UCSD-AML1 (cell line): ENCODE results near the gene TOP1.
A peak's percentile ranks its signal among the peaks of the same experiment; 100 is the strongest.

Experiments
- DNase-seq: peaks from one replicate; lab custom pipeline; 2025; ENCODE audit not compliant: unreplicated experiment; lab: John Stamatoyannopoulos, UW

TOP1 gene

DNA sequence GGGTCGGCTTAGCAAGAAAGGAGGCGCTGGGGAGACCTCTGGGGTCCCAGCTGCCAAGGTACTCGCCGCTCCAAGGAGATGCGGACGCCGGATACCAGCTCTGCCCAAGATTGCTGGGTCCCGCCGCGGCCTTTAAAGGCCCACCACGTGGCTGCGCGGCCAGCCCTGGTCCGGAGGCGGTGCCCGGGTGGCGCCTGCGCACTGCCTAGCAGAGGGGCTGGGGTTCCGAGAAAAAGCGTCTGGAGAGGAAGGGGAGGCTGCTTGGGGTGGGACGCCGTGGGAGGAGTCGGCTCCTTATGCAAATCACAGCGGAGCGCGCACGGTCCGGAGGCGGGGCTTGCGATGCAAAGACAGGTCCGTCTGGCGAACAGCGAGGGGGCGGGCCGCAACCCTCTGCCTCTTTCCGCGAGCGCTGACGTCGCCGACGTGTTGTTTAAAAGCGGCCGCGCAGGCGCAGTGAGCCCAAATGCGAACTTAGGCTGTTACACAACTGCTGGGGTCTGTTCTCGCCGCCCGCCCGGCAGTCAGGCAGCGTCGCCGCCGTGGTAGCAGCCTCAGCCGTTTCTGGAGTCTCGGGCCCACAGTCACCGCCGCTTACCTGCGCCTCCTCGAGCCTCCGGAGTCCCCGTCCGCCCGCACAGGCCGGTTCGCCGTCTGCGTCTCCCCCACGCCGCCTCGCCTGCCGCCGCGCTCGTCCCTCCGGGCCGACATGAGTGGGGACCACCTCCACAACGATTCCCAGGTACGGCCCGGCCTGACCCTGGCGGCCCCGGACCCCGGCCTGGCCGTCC lies at the start of gene TOP1:
TOP1 (plus strand) TSS at position 464 of the 791 bp plus-strand sequence; CDS start at position 710, 246 bp downstream.
- DNase-seq, result peak; percentile 100

DNA sequence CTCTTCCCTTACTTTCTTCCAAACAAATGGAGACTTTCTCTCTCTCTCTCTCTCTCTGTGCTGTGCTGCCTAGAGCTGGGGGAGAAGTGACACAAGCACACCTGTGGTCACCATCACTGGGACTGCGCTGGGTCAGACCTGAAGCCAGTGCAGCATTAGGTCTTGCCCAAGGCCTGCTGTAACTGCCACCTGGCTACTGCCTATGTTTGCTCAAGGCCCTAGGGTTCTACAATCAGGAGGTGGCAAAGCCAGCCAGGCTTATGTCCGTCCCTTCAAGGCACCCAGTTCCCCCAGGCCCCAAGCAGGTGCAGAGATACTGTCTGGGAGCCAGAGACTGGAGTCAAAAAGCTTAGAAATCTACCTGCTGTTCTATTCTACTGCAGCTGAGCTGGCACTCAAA lies 49.4 kb upstream of the TOP1 start:
- no peak for DNase-seq

DNA sequence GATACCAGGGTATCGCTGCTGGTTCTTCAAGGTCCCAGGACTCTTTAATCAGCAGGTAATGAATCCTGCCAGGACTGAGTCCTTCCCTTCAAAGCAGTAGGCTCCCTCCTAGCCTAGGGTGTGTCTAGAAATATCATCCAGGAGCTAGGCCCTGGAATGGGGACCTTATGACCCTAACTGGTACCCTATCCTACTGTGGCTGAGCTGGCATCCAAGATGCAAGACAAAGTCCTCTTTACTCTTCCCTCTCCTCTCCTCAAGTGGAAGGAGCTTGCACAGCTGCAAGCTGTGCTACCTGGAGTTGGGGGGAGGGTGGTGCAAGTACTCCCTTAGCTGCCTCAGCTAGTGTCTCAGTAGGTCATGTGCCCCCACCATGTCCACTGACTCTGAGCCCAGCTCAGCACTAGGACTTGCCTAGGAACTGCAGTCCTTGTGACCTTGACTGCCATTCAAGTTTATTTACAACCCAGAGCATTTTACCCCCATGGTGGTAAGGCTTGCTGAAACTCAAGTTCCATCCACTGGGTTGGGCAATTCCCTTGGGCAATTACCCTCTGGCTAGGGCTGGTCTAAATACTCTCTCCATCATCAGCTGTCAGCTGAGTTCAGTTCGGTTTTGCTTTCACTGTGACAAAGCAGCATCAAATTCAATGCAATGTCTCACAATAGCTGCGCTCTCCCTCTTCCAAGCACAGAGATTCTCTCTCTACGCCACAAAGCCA lies 48.4 kb upstream of the TOP1 start:
- DNase-seq, result no peak

DNA sequence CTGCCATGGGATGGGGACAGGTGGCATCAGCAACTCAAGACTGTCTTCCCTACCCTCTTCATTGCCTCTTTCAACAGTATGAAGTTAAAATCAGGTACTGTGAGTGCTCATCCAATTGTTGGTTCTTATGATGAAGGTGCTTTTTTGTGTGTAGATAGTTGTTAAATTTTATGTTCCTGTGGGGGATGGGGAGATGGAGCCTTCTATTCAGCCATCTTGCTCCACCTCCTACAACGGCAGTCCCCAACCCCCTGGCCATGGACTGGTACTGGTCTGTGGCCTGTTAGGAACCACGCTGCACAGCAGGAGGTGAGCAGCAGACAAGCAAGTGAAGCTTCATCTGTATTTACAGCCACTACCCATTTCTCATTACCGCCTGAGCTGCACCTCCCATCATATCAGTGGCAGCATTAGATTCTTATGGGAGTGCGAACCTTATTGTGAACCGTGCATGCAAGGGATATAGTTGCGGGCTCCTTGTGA lies 47.8 kb upstream of the TOP1 start:
- DNase-seq, result no peak

DNA sequence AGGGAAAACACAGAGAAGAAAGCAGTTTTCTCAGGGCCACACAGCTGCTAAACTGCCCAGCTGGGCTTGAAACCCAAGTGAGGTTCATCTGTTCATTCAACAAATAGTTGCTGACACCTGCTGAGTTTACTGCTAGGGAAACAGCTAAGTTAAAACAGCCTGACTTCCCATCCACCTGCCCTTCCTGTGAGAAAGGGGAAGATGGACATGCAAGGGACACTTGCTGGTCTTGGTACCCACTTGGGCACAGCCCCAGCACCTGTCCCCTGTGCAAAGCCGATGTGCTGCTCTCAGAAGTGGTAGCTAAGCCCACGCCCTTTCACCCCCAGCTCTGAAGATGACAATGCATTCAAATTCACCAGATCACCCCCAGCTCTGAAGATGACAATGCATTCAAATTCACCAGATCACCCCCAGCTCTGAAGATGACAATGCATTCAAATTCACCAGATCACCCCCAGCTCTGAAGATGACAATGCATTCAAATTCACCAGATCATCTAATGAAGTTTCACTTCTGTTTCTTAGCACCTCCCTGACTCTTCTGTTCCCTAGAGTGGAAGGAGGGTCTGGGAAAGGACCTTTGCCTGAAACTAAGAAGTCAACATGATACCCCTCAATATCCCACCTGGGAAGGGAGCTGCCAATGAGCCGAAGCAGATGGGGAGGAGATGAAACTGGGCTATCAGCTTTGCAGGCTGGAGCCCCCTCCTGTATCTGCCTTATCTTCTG lies 46.0 kb upstream of the TOP1 start:
- DNase-seq, result no peak

DNA sequence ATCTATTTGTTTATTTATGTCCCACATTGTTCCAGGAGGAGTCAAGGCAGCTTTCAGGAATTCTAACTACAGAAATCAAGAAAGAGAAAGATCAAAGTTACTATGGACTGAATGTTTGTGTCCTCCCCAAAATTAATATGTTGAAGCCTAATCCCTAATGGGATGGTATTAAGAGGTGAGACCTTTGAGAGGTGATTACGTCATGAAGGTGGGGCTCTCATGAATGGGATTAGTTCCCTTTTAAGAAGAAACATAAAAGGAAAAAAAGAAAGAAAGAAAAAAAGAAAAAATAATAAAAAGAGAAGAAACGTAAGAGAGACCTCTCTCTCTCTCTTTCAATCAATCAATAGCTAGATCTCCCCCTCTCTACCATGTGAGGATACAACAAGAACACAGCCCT lies 44.7 kb upstream of the TOP1 start:
- no peak for DNase-seq

DNA sequence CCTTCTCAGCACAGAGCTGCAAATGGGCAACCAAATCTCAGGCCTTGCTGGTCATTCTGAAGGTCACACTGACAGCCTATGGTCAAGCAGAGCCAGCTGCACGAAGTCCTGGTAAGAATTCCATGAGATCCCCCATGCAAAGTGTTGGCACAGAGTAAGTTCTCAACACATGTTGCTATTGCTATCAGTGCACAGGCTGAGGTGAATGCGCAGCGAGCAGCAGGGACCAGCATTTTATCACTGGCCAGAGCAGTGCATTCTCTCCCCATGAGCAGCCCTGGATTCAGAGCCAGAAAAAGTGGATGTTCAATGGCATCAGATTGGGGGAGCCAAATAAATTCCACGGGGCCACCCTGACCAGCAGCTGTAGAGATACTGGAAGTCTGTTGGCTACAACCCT lies 44.1 kb upstream of the TOP1 start:
- DNase-seq, result no peak

DNA sequence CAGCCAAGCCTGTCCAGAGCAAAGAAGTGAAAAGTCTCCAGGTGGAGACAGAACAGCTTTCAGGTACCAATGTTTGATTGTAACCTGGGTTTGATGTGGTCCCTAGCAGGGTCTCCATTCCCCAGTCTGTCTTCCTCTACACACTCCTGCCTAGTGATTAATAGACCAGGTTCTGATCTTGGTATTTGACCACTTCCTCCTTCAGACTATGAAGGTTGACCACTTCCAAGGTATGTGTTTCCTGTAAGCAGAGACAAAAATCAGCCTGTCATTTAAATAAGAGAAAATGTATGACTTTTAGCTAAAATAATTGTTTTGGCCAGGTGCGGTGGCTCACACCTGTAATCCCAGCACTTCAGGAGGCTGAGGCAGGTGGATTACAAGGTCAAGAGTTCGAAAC lies 41.8 kb upstream of the TOP1 start:
- DNase-seq, result no peak

DNA sequence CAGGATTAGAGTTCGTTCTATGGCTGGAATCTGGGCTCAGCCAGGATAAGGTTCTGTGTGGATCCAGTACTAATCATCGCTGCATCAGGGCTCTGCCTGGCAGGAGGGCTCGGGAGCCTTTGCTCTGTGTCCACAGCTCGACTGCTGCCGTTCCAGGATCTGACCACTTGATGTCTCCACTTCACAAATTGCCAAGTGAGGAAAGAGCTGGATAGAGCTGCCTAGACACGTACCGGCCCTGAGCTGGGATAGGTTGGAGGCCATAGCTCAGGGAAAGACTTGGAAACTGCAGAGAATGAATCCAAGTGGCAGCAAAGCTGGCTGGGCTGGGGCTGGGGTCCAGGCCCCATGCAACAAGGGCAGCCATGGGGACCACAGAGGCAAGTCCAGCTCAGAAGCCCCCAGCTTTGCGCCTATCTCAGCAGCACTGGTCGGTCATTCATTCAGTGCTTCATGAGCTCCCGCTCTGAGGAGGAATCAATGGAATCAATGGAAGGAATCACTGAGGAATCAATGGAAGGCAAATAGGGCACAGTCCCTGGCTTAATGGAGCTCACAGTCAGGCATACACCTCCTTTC lies 38.0 kb upstream of the TOP1 start:
- peak; percentile 78 for DNase-seq

DNA sequence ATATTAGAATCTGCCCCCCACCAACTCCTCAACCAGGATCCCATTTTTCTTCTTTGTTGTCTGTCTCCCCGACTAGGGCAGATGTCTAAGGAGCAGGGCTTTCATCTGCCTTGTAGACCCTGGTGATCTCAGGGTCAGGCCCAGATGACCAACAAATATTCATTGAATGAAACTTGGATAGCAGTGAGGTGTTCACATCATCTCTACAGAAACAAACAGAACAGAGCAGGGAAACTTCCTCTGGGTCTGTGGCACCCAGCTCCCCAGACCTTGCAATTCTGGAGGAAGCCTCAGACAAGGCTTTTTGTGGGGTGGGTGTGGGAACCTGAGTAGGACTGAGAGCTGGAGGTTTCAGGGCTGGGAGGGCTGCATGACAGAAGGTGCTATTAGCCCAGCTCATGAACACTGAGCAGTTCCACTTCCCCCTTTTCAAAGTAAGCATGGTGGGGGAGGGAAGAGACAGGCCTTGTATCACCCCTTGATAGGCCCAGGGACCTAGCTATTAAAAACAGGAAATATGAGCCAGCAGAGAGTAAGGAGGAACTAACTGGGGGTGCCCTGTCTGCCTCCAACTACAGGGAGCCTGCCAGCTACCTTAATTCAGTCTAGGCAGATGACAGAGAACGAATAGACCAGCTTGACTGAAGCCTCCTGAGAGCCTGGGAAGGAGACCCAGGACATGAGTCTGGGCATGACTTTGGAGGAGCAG lies 37.3 kb upstream of the TOP1 start:
- peak; percentile 77 for DNase-seq

DNA sequence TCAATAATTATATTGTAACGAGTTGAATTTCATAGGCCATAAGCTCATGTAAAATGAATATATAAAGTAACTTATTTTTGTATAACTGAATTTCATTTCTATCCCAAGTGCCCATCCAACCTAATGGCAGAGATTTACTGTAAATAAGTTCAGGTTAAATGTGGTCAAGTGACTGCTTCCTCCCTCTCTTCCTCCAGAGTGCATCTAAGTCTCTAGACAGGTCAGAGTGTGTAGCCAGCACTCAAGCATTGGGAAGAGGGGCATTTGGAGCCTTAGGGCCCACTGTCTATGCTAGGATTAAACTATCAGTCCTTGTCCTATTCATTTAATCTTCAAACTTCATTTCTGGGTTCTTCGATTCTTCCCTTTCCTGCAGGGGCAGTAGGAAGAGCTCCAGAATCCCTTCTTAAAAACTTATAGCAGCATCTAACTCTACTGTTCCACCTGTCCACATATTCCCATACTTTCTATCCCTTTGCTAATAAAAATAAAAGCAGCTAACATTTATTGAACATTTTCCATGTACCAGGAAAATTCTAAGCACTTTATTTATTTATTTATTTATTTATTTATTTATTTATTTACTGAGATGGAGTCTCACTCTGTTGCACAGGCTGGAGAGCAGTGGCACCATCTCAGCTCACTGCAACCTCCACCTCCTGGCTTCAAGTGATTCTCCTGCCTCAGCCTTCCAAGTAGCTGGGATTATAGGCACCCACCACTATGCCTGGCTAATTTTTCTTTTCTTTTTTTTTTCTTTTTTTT lies 36.1 kb upstream of the TOP1 start:
- DNase-seq, result no peak

DNA sequence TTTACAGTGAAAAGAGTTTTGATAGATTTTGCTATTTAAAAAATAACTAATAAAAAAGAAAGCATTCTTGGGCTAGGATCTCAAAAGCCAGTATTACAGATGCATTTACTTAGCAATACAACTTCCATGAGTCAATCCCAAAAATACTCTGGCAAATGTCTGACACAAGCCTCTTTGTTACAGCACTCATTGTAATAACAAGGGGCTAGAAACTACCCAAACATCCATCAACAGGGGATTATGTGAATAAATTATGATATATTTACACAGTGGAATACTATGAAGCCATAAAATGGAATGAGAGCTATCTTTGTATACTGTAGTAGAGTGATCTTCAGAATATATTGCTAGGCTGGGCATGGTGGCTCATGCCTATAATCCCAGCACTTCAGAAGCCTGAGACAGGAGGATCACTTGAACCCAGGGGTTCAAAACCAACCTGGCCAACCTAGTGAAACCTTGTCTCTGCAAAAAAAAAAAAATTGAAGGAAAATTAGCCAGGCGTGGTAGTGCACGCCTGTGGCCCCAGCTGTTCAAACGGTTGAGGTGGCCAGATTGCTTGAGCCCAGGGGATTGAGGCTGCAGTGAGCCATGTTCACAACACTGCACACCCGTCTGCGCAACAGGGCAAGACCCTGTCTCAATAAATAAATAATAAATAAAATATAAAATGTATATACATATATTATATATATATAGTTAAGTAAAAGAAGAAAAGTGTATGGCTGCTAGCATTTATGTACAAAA lies 34.7 kb upstream of the TOP1 start:
- DNase-seq, result no peak

DNA sequence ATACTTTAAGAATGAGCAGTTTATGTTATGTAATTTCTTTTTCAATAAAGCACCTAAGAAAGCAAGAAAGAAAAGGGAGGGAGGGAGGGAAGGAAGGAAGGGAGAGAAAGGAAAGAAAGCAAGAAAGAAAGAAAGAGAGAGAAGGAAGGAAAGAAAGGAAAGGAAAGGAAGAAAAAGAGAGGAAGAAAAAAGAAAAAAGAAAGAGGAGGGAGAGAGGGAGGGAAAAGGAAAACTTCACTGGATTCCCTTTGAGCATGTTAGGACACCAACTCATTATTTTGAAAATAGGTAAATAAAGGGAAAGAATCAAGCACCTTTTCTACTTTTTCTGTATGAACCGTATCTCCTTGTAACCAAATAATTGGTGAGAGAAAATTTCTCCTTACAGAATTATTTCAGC lies 32.3 kb upstream of the TOP1 start:
- DNase-seq, result no peak

DNA sequence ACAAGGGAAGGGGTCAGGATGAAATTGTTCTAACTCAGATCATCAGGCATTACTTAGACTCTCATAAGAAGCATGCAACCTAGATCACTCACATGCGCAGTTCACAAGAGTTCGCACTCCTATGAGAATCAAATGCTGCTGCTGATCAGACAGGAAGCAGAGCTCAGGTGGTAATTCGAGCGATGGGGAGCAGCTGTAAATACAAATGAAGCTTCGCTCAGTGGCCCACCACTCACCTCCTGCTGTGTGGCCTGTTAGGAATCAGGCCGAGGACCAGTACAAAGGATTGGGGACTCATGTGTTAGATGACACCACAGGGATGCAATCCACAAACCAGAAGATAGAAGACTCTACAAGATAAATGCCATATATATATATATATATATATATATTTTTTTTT lies 31.5 kb upstream of the TOP1 start:
- no peak for DNase-seq

DNA sequence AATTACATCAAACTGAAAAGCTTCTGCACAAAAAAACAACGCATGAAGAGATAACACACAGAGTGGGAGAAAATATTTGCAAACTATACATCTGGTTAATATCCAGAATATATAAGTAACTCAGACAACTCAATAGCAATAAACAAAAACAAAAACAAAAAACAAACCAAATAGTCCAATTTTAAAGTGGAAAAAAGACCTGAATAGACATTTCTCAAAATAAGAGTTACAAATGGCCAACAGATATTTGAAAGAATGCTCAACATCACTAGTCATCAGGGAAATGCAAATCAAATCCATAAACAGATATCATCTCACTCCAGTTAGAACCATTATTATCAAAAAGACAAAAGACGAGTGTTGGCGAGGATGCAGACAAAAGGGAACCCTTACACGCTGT lies 28.8 kb upstream of the TOP1 start:
- no peak for DNase-seq

DNA sequence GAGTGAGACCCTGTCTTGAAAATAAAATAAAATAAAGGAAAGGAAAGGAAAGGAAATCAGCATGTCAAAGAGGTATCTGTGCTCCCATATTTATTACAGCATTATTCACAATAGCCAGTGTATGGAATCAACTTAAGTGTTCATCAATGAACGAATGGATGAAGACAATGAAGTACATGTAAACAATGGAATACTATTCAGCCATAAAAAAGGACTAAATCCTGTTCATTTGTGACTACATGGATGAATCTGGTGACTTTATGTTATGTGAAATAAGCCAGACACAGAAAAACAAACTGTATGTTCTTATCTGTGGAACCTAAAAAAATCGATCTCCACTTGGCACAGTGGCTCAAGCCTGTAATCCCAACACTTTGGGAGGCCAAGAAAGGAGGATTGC lies 28.0 kb upstream of the TOP1 start:
- DNase-seq, result no peak

DNA sequence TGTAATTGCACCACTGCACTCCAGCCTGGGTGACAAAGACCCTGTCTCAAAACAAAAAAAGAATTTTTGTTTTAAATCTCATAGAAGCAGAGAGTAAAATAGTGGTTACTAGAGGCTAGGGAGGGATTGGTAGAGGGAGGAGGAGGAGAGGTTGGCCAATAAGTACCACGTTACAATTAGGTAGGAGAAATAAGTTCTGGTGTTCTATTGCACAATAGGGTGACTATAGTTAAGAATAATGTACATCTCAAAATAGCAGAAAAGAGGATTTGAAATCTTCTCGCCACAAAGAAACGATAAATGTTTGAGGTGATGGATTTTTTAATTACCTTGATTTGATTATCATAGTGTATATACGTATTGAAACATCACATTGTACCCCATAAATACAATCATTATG lies 27.1 kb upstream of the TOP1 start:
- DNase-seq, result no peak

DNA sequence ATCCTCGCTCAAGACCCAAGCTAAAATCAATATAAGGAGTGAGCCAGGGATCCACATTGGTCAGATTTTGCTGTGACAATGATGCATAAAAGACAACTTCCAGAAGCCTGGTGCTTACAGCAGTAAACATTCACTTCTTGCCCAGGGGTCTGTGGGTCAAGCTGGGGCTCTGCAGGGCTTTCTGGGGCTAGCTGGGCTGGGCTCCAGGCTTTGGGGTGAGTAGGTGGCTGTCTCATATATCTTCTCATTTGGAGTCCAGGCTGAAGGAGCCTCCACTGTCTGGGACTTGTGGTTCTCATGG lies 25.8 kb upstream of the TOP1 start:
- DNase-seq, result no peak

DNA sequence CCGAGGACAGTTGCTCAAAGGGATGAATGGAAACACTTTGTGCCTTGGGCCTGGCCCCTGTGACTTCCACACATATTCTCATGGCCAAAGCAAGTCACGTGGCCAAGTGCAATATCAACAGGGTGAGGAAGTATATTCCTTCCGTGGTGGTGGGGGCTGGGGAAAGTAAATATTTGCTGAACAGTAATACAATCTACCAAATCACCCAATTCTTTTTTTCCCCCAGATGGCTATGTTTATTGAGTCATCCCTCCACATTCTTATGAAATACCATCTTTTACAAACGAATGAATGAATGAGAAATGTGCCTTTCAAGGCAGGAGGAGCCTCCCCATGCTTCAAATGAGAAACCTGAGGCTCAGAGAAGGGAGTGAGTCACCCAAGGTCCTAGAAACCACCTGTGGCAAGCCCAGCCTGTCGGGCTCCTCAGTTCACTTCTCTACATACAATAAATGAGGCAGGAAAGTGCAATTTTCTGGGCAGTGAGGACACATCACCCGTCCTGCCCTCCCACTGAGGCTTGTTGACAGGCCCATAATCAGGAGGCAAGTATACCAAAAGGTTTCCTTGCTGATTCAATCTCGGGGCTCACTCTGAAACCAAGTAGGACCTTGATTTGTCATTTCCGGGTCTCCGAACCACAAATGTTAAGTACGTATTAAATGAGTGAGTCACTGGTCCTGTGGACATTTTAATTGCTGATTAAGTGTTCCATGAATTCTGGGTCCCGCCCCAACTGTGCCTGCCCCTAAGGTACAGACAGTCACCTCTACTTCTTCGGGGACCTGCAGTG lies 25.3 kb upstream of the TOP1 start:
- peak; percentile 42 for DNase-seq
